ENCODE results near the gene MAD1L1.

The MAD1L1 gene

DNA sequence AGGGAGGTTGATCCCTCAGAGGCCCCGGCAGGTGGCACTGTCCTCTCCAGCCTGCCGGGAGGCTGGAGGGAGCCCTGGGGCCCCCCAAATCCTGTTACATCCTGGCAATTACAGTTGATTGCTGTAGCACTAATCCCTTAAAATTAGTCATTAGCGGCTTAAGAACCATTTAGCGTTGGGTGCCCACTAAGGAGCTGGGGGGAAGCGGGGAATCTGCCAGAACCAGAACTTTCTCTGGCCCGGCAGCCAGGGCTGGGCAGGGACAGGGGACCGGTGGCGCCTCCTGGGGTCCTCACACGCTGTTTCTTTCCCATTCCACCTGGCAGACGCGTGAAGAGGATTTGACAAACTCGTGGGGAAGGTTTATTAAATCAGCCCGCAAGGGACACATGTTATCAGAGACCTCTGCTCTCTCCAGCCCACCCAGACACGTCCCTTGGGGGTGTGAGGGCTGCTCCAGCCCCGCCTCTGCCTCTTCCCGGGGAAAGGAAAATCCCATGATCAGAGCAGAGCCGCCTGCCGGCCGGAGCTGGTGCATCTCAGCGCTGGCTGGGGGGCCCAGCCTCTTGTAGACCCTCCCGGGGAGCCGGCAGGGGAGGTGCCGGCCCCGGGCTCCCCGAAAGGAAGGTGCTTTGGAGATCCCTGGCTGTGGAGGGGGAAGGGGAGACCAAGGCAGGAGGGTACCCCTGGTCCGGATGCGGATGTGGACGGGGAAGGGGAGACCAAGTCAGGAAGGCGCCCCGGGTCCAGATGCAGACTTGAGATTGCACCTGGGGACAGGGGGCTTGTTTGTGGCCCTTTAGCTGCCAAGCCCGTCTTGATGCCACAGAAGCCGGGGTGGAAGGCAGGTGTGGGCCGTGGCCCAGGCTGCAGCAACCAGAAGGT is 420.0 kb downstream of the MAD1L1 start:
- TF ChIP-seq, protein P1, sequence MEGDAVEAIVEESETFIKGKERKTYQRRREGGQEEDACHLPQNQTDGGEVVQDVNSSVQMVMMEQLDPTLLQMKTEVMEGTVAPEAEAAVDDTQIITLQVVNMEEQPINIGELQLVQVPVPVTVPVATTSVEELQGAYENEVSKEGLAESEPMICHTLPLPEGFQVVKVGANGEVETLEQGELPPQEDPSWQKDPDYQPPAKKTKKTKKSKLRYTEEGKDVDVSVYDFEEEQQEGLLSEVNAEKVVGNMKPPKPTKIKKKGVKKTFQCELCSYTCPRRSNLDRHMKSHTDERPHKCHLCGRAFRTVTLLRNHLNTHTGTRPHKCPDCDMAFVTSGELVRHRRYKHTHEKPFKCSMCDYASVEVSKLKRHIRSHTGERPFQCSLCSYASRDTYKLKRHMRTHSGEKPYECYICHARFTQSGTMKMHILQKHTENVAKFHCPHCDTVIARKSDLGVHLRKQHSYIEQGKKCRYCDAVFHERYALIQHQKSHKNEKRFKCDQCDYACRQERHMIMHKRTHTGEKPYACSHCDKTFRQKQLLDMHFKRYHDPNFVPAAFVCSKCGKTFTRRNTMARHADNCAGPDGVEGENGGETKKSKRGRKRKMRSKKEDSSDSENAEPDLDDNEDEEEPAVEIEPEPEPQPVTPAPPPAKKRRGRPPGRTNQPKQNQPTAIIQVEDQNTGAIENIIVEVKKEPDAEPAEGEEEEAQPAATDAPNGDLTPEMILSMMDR (IDR thresholded peaks at IDR 0.05): peak; percentile 49

DNA sequence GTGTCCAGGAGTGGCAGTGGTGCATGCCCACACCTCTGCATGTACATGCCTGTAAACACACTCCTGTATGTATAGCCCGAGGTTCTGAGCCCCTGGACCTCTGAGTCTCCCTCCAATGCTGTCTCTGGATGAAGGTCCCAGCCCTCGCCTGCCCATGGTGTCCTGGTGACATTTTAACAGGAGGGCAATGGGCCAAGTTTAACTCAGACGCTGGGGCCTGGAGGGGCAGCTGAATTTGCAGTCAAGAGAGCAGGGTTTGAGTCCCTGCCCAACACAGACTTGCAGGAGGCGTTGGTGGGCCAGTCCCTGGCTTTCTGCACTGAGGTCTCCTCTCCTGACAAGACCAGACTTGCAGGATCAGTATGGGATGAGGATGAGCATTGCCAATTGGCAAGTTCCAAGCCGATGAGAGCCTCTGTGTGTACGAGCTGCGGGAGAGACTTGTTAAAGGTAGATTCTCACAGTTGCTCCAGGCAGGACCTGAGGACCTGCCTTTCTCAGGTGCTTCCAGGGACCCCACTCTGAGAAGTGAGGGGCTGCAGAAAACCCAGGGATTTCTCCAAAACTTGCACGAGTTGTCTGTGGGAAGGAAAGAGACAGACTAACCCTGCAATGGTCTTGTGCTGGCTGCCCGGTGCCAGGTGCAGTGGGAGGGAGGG is 420.8 kb downstream of the MAD1L1 start:
- TF ChIP-seq, protein P1 (IDR thresholded peaks at IDR 0.05): no peak

DNA sequence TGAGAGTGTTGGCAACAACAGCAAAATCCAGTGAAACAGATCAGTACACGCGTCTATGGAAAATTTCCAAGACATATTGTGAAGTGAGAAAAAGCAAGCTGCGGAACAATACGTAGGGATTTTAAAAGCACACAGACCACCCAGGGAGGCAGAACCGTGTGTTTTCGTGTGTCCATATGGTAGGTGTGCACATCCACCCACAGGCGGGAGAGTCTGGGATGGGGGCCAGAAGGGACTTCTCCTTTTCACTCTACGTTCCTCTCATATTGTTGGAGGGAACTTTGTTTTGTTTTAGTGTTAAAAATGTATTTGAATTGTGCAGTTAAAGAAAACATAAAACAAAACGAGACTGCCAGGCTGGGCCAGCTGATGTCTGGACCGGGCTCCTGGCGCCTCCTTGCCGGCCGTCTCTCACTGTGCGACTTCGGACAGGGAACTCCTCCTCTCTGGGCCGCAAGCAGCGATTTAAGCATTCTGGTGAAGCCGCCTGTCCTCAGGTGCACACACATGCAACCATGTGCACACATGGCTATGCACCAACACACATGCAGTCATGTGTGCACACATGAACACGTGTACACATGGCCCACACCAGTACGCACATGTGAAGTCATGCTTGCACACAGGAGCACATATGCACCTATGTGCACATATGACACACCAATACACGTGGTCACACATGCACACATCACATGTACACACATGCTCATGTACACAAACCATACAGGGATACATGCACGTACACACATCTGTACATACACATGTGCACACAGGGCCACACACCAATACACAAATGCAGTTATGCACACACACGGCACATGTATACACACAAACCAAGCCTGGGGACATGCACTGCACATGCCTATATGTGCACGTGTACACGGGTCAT is 421.5 kb downstream of the MAD1L1 start:
- TF ChIP-seq, protein P1 (IDR thresholded peaks at IDR 0.05): no peak

DNA sequence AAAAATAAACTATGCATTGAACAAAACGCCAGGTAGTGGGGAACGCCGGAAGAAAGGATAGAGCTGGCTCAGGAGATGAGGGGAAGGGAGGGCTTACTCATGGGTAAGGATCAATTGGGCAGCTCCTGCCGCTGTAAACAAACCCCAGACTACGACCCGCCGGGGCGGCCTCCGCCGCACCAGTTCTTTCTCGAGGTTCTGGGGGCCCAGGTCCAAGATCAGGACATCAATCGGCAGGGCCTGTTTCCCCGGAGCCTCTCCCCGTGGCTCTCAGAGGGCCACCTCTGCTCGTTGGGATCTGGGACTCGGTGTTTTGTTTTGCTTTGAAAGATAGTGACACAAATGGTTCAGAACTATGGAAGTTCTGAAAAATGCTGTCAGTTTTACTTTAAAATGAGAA is 422.2 kb downstream of the MAD1L1 start:
- TF ChIP-seq, protein P1 (IDR thresholded peaks at IDR 0.05): no peak

DNA sequence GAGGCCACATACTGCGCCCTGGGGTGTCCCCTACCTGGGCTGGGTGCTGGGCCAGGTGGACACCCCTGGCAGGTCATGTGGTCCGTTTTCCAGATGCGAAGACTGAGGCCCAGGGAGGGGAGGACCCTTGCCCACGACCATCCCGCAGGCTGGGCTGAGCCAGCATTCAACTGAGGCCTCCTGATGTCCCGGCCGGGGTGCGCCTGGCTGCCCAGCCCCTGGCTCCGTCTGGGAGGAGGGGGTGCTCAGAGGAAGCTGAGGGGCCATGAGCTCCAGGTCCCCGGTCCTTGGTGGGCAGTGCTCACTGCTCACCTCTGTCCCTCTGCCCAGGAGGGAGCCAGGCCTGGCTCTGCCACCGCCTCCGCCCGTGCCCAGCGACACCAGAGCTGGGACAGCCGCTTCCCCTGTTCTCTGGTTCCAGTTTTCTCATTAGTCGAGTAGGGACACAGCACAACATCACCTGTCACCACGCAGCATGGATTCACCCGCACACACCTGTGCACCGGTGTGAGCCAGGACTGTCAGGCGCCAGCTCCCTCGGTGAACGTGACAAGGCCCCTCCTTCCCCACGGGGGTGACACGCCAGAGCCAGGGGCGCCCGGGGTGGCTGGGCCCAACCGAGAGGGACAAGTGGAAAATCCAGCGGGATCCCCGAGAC is 423.0 kb downstream of the MAD1L1 start:
- TF ChIP-seq, protein P1 (IDR thresholded peaks at IDR 0.05): no peak

DNA sequence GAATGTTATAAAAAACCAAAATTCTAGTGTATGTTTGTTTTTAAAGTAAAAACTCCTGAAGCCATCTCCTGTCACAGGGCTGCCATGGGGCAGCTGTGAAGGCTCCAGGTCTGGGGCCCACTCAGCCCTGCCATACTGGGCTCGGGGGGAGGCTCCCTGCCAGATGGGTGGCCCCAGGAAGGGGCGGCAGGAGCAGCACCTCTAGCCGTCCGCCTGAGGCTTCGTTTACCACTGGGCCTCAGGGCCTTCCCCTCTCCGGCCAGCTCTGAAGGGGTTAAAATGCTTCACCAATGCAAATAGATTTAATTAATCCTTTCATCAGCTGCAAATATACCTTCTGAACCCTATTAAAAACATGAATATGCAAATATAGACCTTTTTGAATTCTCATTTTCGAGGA is 423.7 kb downstream of the MAD1L1 start:
- TF ChIP-seq, protein P1 (IDR thresholded peaks at IDR 0.05): no peak

All from LNCAP (cell line).